G401.6 (cell line): ENCODE results near the gene PDE3B.
"Not testable (repeated sequence)": the region's sequence is repeated elsewhere in the genome, so short reads cannot be mapped to it uniquely, and the experiment has no call there.

ENCODE experiments used
- FAIRE-seq: peaks from 2 replicates; lab custom pipeline; 2012; peaks lifted over from hg19 to GRCh38; lab: Jason Lieb, UNC

Gene PDE3B

GRCh38 chr11:14678350-14678749 lies 34.7 kb downstream of the PDE3B start:
- FAIRE-seq = no peak

DNA sequence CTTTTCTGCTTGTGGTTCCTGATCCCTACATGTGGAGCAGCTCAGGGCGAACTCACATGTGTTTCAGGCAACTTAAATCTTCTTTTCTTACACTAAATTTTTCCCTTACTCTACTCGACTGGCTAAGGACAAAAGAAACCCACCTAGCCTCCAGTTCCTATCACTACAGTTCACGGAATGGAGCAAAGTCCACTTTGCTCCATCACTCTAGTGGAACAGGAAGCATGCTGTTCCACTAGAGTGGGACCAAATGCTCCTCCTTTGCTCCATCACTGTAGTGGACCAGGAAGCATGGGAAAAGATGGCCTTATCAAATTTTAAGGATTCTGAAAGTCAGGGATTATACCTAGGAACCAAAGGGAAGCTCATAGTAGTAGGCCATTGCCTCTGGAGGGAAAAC lies 36.1 kb downstream of the PDE3B start:
- no peak for FAIRE-seq

- FAIRE-seq = not testable (repeated sequence)
Observed at GRCh38 chr11:14684234-14684915, 40.8 kb downstream of the PDE3B start.

GRCh38 chr11:14687456-14687855 lies 43.9 kb downstream of the PDE3B start:
- no peak for FAIRE-seq

- FAIRE-seq = no peak
Observed at GRCh38 chr11:14687943-14688627, 44.5 kb downstream of the PDE3B start.

GRCh38 chr11:14695656-14696055 lies 52.1 kb downstream of the PDE3B start:
- not testable (repeated sequence) for FAIRE-seq

- no peak for FAIRE-seq
Observed at GRCh38 chr11:14698771-14699170, 55.2 kb downstream of the PDE3B start.

DNA sequence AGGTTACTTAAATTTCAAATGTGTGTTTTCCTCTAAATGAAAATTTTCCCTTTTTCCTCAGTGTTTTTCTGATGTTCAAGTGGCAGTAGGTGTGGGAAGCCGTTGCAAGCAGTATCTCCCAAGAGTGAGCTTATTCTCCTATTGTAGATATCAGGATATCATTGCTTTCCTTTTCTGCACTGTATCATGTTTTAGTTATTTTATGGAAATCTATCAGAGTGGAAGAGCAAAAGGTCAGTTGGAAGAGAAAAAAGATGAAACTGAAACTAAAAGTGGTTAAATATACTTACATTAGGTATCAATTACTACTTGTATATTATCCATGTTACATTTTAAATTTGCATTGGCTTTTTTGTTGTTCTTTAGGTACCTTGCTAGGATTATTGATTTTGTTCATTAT lies 57.0 kb downstream of the PDE3B start:
- FAIRE-seq = no peak

DNA sequence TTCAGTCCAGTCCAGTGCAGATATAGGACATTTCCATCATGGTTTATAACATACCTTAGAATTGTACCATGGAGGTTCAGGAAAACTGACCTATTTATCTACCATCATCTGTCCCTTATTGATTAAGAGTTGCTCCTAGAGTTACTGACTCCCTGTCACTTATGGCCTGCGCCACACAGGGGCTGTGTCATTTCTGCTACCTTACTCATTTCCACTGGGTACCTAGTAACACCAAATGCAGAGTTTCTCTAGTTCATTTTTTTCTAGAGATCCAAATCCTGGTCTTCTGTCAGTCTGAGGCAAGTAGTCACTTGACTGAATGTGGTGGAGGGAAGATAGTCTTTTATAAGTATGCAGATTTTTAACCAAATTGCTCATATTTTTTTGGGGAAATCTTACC lies 59.2 kb downstream of the PDE3B start:
- no peak for FAIRE-seq

GRCh38 chr11:14703731-14704130 lies 60.1 kb downstream of the PDE3B start:
- FAIRE-seq = no peak

GRCh38 chr11:14705067-14705466 lies 61.5 kb downstream of the PDE3B start:
- no peak for FAIRE-seq

- no peak for FAIRE-seq
Observed at GRCh38 chr11:14713496-14714244, 70.1 kb downstream of the PDE3B start.

DNA sequence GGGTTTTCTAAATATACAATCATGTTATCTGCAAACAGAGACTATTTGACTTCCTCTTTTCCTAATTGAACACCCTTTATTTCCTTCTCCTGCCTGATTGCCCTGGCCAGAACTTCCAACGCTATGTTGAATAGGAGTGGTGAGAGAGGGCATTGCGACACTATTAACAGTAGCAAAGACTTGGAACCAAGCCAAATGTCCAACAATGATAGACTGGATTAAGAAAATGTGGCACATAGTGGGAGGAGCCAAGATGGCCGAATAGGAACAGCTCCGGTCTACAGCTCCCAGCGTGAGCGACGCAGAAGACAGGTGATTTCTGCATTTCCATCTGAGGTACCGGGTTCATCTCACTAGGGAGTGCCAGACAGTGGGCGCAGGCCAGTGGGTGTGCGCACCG lies 72.1 kb downstream of the PDE3B start:
- FAIRE-seq = not testable (repeated sequence)

- FAIRE-seq = no peak
Observed at GRCh38 chr11:14722496-14722895, 78.9 kb downstream of the PDE3B start.

DNA sequence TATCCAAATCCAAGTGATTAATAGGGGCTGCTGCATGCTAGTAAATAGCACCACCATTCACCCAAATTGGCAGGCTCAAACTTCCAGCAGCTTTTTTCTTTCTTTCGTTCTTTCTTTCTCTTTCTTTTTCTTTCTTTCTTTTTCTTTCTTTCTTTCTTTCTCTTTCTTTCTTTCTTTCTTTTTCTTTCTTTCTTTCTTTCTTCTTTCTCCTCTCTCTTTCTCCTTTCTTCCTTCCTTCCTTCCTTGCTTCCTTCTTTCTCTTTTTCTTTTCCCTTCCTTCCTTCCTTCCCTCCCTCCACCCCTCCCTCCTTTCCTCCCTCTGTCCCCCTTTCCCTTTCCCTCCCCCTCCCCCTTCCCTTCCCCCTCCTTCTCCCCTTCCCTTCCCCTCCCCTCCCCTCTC lies 81.5 kb downstream of the PDE3B start:
- FAIRE-seq = no peak

DNA sequence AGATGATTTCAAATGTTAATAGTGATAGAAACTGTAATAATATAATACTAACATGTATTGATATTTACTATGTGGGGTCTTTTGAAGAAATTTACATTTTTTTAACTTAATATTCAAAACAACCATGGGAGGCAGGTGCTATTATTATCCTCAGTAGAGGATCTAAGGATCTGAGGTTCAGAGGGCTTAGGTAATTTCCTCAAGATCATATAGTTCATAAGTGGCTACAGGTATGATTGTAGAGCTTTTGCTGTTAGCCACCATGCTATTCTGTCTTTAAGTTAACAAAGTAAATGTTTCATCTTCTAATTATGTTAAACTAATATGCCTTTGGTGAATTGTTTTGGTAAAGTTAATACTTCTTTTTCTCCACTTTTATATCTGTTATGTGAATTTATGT lies 83.6 kb downstream of the PDE3B start:
- FAIRE-seq = no peak

GRCh38 chr11:14727746-14728145 lies 84.1 kb downstream of the PDE3B start:
- no peak for FAIRE-seq

DNA sequence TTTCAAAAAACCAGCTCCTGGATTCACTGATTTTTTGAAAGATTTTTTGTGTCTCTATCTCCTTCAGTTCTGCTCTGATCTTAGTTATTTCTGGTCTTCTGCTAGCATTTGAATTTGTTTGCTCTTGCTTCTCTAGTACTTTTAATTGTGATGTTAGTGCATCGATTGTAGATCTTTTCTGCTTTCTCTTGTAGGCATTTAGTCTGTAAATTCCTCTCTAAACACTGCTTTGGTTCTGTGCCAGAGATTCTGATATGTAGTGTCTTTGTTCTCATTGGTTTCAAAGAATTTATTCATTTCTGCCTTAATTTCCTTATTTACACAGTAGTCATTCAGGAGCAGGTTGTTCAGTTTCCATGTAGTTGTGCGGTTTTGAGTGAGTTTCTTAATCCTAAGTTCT lies 96.9 kb downstream of the PDE3B start:
- FAIRE-seq = not testable (repeated sequence)

GRCh38 chr11:14741195-14741594 lies 97.6 kb downstream of the PDE3B start:
- no peak for FAIRE-seq

- FAIRE-seq = no peak
Observed at GRCh38 chr11:14742849-14743559, 99.4 kb downstream of the PDE3B start.

- not testable (repeated sequence) for FAIRE-seq
Observed at GRCh38 chr11:14743667-14744066, 100.1 kb downstream of the PDE3B start.

GRCh38 chr11:14746857-14747395 lies 103.3 kb downstream of the PDE3B start:
- no peak for FAIRE-seq
